CD4-positive, alpha-beta T cell treated with Interleukin-4 for 1 hour (primary cell): ENCODE measurements around the gene RECK.

Source experiments
- DNase-seq, 2 donors: peaks; one replicate each; pipeline ENCODE4 v3.0.0-alpha.2; 2020 to 2022

Gene RECK

GRCh38 chr9:36161187-36161586 is 124.5 kb downstream of the RECK start:
- DNase-seq: no peak

GRCh38 chr9:36162211-36162738 is 125.6 kb downstream of the RECK start:
- no peak for DNase-seq

GRCh38 chr9:36163049-36163785 is 126.5 kb downstream of the RECK start:
- DNase-seq: no peak

GRCh38 chr9:36163786-36164170 is 127.1 kb downstream of the RECK start:
- DNase-seq: no peak

GRCh38 chr9:36164372-36164771 is 127.7 kb downstream of the RECK start:
- no peak for DNase-seq

- DNase-seq: no peak
These were observed 128.3 kb downstream of the RECK start for GRCh38 chr9:36164989-36165388.

GRCh38 chr9:36165826-36166167 is 129.1 kb downstream of the RECK start:
- DNase-seq: no peak

- DNase-seq: peak; percentile 84 to 87
These were observed 129.6 kb downstream of the RECK start for GRCh38 chr9:36166168-36166927.

- no peak for DNase-seq
These were observed 132.5 kb downstream of the RECK start, which contains the start of gene CCIN for GRCh38 chr9:36169166-36169565. TSS of gene CCIN (plus strand) at chr9:36169388. CDS start at chr9:36169503, 115 bp downstream.

- no peak for DNase-seq
These were observed 133.0 kb downstream of the RECK start for GRCh38 chr9:36169708-36170107.

GRCh38 chr9:36170531-36170930 is 133.8 kb downstream of the RECK start:
- no peak for DNase-seq

- no peak for DNase-seq
These were observed 137.1 kb downstream of the RECK start for GRCh38 chr9:36173861-36174260.
